GM23248 (cell line): ENCODE data around the gene GABBR1. TPM values are rescaled to one million over a fixed set of nuclear protein-coding genes. Genes with fewer than 3 reads are reported as not detected.

Experiments used
- DNase-seq: peaks from one replicate; pipeline ENCODE4 v3.0.0-alpha.2; 2015
- H2AFZ ChIP-seq: fragments of 200-600 bp; sonication (generic); 2 replicates; pipeline ENCODE4 v1.6.1; 2016; ENCODE audit warnings: antibody characterized with exemption
- H3F3A ChIP-seq: fragments of 200-600 bp; sonication (generic); 2 replicates; pipeline ENCODE4 v1.6.1; 2016; ENCODE audit warnings: mild to moderate bottlenecking, antibody characterized with exemption, mixed run types; ENCODE audit not compliant: insufficient read depth
- H3K27ac ChIP-seq: fragments of 200-600 bp; sonication (generic); 2 replicates; pipeline ENCODE4 v1.5.1; 2016; ENCODE audit warnings: mild to moderate bottlenecking
- H3K27me3 ChIP-seq: fragments of 200-600 bp; sonication (generic); replicated peaks from 2 replicates; pipeline ENCODE4 v1.6.1; 2016; ENCODE audit warnings: mild to moderate bottlenecking; ENCODE audit not compliant: insufficient read depth
- H3K36me3 ChIP-seq: fragments of 200-600 bp; sonication (generic); 2 replicates; pipeline ENCODE4 v1.6.1; 2016; ENCODE audit warnings: low read depth, mild to moderate bottlenecking
- H3K4me1 ChIP-seq: fragments of 200-600 bp; sonication (generic); 2 replicates; pipeline ENCODE4 v1.6.1; 2016; ENCODE audit warnings: mild to moderate bottlenecking; ENCODE audit not compliant: insufficient read depth
- H3K4me2 ChIP-seq: fragments of 200-600 bp; sonication (generic); one replicate; pipeline ENCODE4 v1.6.1; 2016; ENCODE audit warnings: mild to moderate bottlenecking; ENCODE audit not compliant: unreplicated experiment
- H3K4me3 ChIP-seq: fragments of 200-600 bp; sonication (generic); 2 replicates; pipeline ENCODE4 v1.5.1; 2016; ENCODE audit warnings: mild to moderate bottlenecking
- H3K79me2 ChIP-seq: fragments of 200-600 bp; sonication (generic); 2 replicates; pipeline ENCODE4 v1.6.1; 2016; ENCODE audit warnings: mild to moderate bottlenecking; ENCODE audit not compliant: insufficient read depth
- H3K9ac ChIP-seq: fragments of 200-600 bp; sonication (generic); 2 replicates; pipeline ENCODE4 v1.6.1; 2016; ENCODE audit warnings: mild to moderate bottlenecking
- H3K9me2 ChIP-seq: fragments of 200-600 bp; sonication (generic); 2 replicates; pipeline ENCODE4 v1.6.1; 2016; ENCODE audit warnings: mixed run types, mild to moderate bottlenecking, moderate library complexity; ENCODE audit not compliant: insufficient read depth
- H3K9me3 ChIP-seq: fragments of 200-600 bp; sonication (generic); one replicate; pipeline ENCODE4 v1.6.1; 2017; ENCODE audit warnings: low read depth
- H4K20me1 ChIP-seq: fragments of 200-600 bp; sonication (generic); 2 replicates; pipeline ENCODE4 v1.6.0; 2016; ENCODE audit not compliant: insufficient read depth
- EZH2 ChIP-seq: fragments of 200-600 bp; sonication (generic); IDR thresholded peaks from 2 replicates; pipeline ENCODE4 v1.6.1; 2018; ENCODE audit warnings: antibody characterized with exemption, mild to moderate bottlenecking; ENCODE audit not compliant: insufficient read depth, poor library complexity, severe bottlenecking
- EZH2phosphoT487 ChIP-seq: fragments of 200-600 bp; sonication (generic); IDR thresholded peaks from 2 replicates; pipeline ENCODE4 v1.6.1; 2018; ENCODE audit warnings: antibody characterized with exemption, moderate library complexity, mild to moderate bottlenecking, low read depth; ENCODE audit not compliant: insufficient read depth
- WGBS, 2 experiments: methylation state at CpG; one replicate each; pipeline ENCODE4 v1.1.6; 2015 to 2017; ENCODE audit warnings: low lambda C conversion rate in 2 of 2, low coverage in 1 of 2; ENCODE audit errors: missing lambda C conversion rate in 2 of 2; 5-methylcytosine and 5-hydroxymethylcytosine counted together
- in situ Hi-C: fragments of 300-500 bp; cut with MboI; formaldehyde crosslinking; loops from 2 replicates; pipeline ENCODE4 v1.15.0; 2020
- polyA plus RNA-seq: library from polyadenylated mRNA; unstranded; fragments of >200 nt; fragmentation: Nextera tagmentation; extraction: Ambion mirVana; gene quantifications from 2 replicates; pipeline ENCODE4 v1.2.1, GENCODE V29; 2016
- total RNA-seq: library from RNA; depleted of rRNA; stranded (reverse); fragments of >200 nt; shearing (Covaris generic); gene quantifications from 2 replicates; pipeline ENCODE4 v1.2.3, GENCODE V29; 2014

Gene GABBR1
- total and polyA plus RNA-seq, 2 experiments from 2014 or later: 5.3 to 6.1 TPM

DNA sequence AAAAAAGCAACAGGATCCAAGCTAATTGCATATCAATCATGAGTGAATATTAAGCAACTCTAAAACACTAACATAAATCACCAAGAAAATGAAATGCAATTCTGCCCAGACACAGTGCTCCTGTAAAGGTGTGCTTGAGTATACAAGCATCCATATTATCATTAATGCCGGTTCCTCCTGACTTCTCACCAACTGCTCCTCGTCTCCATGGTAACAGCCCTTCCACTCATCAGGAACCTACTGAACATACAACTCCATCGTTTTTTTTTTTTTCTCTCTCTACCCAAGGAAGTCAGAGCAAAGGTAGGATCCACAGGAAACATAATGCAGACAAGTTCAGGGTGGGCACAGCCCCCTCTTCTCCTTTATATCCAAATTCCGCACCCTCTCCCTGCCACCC lies 12.4 kb downstream of the GABBR1 start:
- H3K9ac ChIP-seq: no peak overlapping the region
- H4K20me1 ChIP-seq: no peaks in the 10 kb centered on the region
- H3K4me2 ChIP-seq: no peak overlapping the region
- no peaks in the 10 kb centered on the region for H3F3A ChIP-seq
- no peaks in the 10 kb centered on the region for H3K79me2 ChIP-seq
- DNase-seq: no peak
- H2AFZ ChIP-seq: no peak overlapping the region
- H3K4me3 ChIP-seq: no peak overlapping the region
- in situ Hi-C loops: no loop called here
- no peak for TF ChIP-seq EZH2phosphoT487
- TF ChIP-seq EZH2: no peak
- H3K36me3 ChIP-seq: peaks cover 16% of the 10 kb centered on the region; the same call in 1 of the 2 replicates
- H3K9me2 ChIP-seq: no peaks in the 10 kb centered on the region
- H3K27me3 ChIP-seq: no peaks in the 10 kb centered on the region
- no peaks in the 10 kb centered on the region for H3K4me1 ChIP-seq
- 94 to 95% methylated on average over 4 of the region's 4 CpGs for WGBS, 2 experiments
- H3K27ac ChIP-seq: no peak overlapping the region
- no peaks in the 10 kb centered on the region for H3K9me3 ChIP-seq

DNA sequence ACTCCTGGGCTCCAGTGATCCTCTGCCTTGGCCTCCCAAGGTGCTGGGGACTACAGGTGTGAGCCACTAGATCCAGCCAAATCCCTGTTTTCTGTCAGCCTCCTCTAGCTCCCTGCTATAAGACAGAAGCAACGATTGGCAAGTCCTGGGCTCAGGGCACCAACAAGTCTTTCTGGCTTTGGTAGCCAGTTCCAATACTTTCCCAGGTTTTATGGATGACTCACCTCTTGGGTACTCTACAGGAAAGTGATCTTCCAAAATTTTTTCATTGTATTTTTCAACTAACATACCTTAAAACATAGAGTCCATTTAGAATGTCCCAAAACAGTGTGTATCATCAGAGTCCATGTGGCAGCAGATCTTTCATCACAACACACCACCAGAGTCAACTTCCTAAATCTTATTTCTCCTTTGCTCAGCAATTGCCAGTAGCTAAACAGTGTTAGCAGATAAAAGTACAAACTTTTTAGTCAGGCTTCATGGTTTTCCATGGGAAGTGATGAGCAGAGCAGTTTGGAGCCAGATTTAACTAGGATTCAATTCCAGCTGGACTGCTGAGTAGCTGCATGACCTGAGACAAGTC lies 13.3 kb downstream of the GABBR1 start:
- TF ChIP-seq EZH2phosphoT487 (no peak), EZH2 (no peak)
- Histone ChIP-seq H3K4me3 (no peak overlapping the region), H3K27ac (no peak overlapping the region), H3K4me1 (no peaks in the 10 kb centered on the region), H3K36me3 (peaks cover 16% of the 10 kb centered on the region; the same call in 1 of the 2 replicates), H3F3A (no peaks in the 10 kb centered on the region), H3K4me2 (no peak overlapping the region), H3K27me3 (no peaks in the 10 kb centered on the region), H3K79me2 (no peaks in the 10 kb centered on the region), H2AFZ (no peak overlapping the region), H3K9me3 (no peaks in the 10 kb centered on the region), H3K9me2 (no peaks in the 10 kb centered on the region), H3K9ac (no peak overlapping the region), H4K20me1 (no peaks in the 10 kb centered on the region)
- DNase-seq: no peak
- in situ Hi-C loops: no loop called here
- WGBS, 2 experiments: 100% methylated on average over 1 of the region's 1 CpG

DNA sequence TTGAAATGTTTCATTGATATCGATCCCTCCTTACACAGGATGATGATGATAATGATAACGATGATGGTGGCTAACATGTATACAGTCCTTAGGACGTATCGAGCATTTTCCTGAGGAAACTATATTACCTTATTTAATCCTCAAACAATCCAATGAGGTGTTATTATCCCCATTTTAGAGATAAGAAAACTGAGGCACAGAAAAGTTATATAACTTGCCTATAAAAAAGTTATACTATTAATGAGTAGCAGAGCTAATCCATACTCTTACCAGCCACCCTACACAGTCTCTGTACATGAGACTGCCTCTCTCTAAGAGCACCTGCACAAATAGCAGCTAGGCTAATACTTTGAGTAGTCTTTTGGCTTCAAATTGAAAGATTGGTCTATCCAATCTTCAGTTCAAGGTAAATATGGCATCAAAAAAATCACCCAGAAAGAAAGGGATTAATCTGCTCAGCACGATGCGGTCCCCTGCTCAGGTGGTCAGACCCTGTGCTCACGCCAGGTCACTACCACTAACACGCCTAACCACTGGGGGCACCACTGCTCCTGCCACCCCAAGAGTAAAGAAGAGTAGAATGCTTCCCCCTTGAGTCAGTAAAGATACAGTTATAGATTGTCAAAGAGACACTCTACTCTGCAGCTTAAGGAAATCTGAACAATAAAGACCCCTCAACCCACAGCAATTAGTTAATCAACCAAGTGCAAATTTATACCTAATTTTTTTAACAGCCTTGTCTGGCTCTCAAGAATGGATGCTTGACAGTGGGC lies 15.0 kb downstream of the GABBR1 start:
- Histone ChIP-seq H3K4me1 (no peaks in the 10 kb centered on the region), H4K20me1 (no peaks in the 10 kb centered on the region), H3K9me2 (no peaks in the 10 kb centered on the region), H3F3A (no peaks in the 10 kb centered on the region), H3K36me3 (peaks cover 16% of the 10 kb centered on the region; the same call in 1 of the 2 replicates), H2AFZ (no peak overlapping the region), H3K4me2 (no peak overlapping the region), H3K27ac (no peak overlapping the region), H3K9ac (no peak overlapping the region), H3K79me2 (no peaks in the 10 kb centered on the region), H3K9me3 (no peaks in the 10 kb centered on the region), H3K27me3 (no peaks in the 10 kb centered on the region), H3K4me3 (no peak overlapping the region)
- TF ChIP-seq EZH2 (no peak), EZH2phosphoT487 (no peak)
- 91% methylated on average over 8 of the region's 8 CpGs for WGBS, 2 experiments
- in situ Hi-C loops: no loop called here
- DNase-seq: no peak

DNA sequence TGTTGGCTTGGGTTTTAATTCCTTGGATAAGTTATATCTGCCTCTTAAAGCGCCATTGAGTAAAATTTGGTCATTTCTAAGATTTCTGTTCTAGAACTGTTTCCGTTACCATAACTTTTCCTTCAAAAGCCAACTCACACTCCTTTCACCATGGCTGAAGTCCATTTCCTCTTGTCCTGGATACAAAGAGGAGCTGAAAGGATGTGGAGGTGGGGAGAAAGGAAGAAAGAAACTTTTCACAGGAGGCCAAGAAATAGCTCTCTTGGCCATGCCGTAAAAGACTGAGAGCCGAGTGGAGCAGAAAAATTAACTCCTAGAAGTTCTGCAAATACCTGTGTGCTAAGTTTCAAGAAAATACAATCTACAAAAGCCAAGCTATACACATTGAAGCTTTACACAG lies 21.6 kb downstream of the GABBR1 start:
- 96% methylated on average over 4 of the region's 4 CpGs for WGBS, 2 experiments
- Histone ChIP-seq H3K79me2 (no peaks in the 10 kb centered on the region), H3K9ac (no peak overlapping the region), H3K36me3 (peaks cover 18% of the 10 kb centered on the region), H3K27me3 (no peaks in the 10 kb centered on the region), H2AFZ (no peak overlapping the region), H4K20me1 (no peaks in the 10 kb centered on the region), H3K4me1 (no peaks in the 10 kb centered on the region), H3F3A (no peaks in the 10 kb centered on the region), H3K4me2 (no peak overlapping the region), H3K9me2 (no peaks in the 10 kb centered on the region), H3K27ac (no peak overlapping the region), H3K9me3 (no peaks in the 10 kb centered on the region), H3K4me3 (no peak overlapping the region)
- in situ Hi-C loops: no loop called here
- TF ChIP-seq EZH2: no peak
- DNase-seq: no peak
